ENCODE results near the gene BMF. TPM values are rescaled to one million over a fixed set of nuclear protein-coding genes. Genes with fewer than 3 reads are reported as not detected.

Gene BMF
- total RNA-seq, 3 donors from 2014 or later, result 8.2 to 24.4 (median 9.3) TPM

DNA sequence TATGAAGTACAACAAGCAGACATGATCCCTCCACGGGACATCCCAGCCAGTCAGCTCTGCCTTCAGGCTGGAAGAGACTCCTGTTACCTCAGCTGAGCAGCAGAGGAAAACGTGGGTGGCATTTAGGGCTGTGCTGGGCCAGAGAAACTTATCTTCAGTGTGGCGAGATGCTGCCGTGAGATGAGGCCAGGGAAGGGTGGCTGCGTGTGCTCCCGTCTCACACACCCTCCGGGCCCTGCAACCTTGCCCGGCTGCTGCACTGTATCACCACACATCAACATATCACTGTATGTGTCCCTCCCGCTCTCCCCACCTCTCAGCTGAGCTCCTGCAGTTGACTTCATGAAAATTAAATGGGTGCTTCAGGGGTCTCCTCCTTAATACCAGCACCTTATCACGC lies 23.4 kb downstream of the BMF start:
- DNase-seq (ENCODE audit: low spot score in 2 of 2), result no peak
- no peaks in the 10 kb centered on the region for H3K27me3 ChIP-seq
- H3K27ac ChIP-seq, result no peak overlapping the region
- TF ChIP-seq, protein P1, sequence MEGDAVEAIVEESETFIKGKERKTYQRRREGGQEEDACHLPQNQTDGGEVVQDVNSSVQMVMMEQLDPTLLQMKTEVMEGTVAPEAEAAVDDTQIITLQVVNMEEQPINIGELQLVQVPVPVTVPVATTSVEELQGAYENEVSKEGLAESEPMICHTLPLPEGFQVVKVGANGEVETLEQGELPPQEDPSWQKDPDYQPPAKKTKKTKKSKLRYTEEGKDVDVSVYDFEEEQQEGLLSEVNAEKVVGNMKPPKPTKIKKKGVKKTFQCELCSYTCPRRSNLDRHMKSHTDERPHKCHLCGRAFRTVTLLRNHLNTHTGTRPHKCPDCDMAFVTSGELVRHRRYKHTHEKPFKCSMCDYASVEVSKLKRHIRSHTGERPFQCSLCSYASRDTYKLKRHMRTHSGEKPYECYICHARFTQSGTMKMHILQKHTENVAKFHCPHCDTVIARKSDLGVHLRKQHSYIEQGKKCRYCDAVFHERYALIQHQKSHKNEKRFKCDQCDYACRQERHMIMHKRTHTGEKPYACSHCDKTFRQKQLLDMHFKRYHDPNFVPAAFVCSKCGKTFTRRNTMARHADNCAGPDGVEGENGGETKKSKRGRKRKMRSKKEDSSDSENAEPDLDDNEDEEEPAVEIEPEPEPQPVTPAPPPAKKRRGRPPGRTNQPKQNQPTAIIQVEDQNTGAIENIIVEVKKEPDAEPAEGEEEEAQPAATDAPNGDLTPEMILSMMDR (IDR thresholded peaks at IDR 0.05), result no peak
- TF ChIP-seq POLR2AphosphoS5 (IDR thresholded peaks at IDR 0.05), result no peak
- TF ChIP-seq POLR2A (IDR thresholded peaks at IDR 0.05), result no peak
- intact Hi-C loops (cut with DNase I; ENCODE audit: low total_unique reads), result no loop called here
- no peaks in the 10 kb centered on the region for H3K36me3 ChIP-seq
- no peak overlapping the region for H3K4me3 ChIP-seq
- no peaks in the 10 kb centered on the region for H3K9me3 ChIP-seq
- H3K4me1 ChIP-seq, result peaks cover 6 to 22% of the 10 kb centered on the region in 2 donors

DNA sequence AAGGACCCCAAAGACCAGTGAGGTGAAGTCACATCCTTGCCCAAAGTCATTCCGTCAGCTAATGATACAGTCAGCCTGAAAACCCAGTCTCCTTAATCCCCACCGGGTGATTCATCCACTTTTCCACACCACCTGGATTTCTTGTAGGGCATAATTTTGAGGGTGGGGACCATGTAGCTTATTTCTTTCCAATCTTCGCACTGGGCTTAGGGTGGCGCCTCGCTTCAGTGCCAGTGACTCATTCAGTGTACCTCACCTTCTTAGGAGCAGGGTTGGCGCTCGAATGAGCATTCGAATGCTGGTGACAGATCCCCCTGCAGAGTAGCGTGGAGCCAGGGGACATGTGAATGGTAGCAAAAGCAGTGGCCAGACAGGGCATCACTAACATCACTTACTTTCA lies 24.0 kb downstream of the BMF start:
- DNase-seq (ENCODE audit: low spot score in 2 of 2), result no peak
- no peaks in the 10 kb centered on the region for H3K27me3 ChIP-seq
- H3K36me3 ChIP-seq, result no peaks in the 10 kb centered on the region
- H3K27ac ChIP-seq, result no peak overlapping the region
- intact Hi-C loops (cut with DNase I; ENCODE audit: low total_unique reads), result no loop called here
- TF ChIP-seq POLR2A (IDR thresholded peaks at IDR 0.05) (no peak), POLR2AphosphoS5 (IDR thresholded peaks at IDR 0.05) (no peak)
- TF ChIP-seq, protein P1 (IDR thresholded peaks at IDR 0.05), result no peak
- no peaks in the 10 kb centered on the region for H3K9me3 ChIP-seq
- H3K4me3 ChIP-seq, result no peak overlapping the region
- H3K4me1 ChIP-seq, result peaks cover 6 to 21% of the 10 kb centered on the region in 2 donors

GRCh38 chr15:40082195-40082883 lies 26.3 kb downstream of the BMF start:
- TF ChIP-seq, protein P1 (IDR thresholded peaks at IDR 0.05), result no peak
- TF ChIP-seq POLR2A (IDR thresholded peaks at IDR 0.05) (no peak), POLR2AphosphoS5 (IDR thresholded peaks at IDR 0.05) (no peak)
- H3K4me1 ChIP-seq, result peaks cover 0 to 6% of the 10 kb centered on the region in 2 donors
- DNase-seq (ENCODE audit: low spot score in 2 of 2), result no peak
- intact Hi-C loops (cut with DNase I; ENCODE audit: low total_unique reads), result no loop called here
- peak overlapping the region; percentile 29 to 60 (median 40) for H3K4me3 ChIP-seq
- no peaks in the 10 kb centered on the region for H3K9me3 ChIP-seq
- H3K36me3 ChIP-seq, result no peaks in the 10 kb centered on the region
- no peaks in the 10 kb centered on the region for H3K27me3 ChIP-seq
- peak overlapping the region; percentile 85 for H3K27ac ChIP-seq

- peak overlapping the region; percentile 85 for H3K27ac ChIP-seq
- H3K4me1 ChIP-seq, result peaks cover 0 to 6% of the 10 kb centered on the region in 2 donors
- DNase-seq (ENCODE audit: low spot score in 2 of 2), result peak; percentile 78 to 80
- H3K9me3 ChIP-seq, result no peaks in the 10 kb centered on the region
- intact Hi-C loops (cut with DNase I; ENCODE audit: low total_unique reads), result no loop called here
- peak overlapping the region; percentile 29 to 60 (median 40) for H3K4me3 ChIP-seq
- TF ChIP-seq, protein P1 (IDR thresholded peaks at IDR 0.05), result no peak
- peak in 1 of 3 donors; percentile 45 for TF ChIP-seq POLR2AphosphoS5 (IDR thresholded peaks at IDR 0.05)
- TF ChIP-seq POLR2A (IDR thresholded peaks at IDR 0.05), result no peak
- no peaks in the 10 kb centered on the region for H3K27me3 ChIP-seq
- no peaks in the 10 kb centered on the region for H3K36me3 ChIP-seq
These were observed 26.9 kb downstream of the BMF start for GRCh38 chr15:40081691-40082194.

DNA sequence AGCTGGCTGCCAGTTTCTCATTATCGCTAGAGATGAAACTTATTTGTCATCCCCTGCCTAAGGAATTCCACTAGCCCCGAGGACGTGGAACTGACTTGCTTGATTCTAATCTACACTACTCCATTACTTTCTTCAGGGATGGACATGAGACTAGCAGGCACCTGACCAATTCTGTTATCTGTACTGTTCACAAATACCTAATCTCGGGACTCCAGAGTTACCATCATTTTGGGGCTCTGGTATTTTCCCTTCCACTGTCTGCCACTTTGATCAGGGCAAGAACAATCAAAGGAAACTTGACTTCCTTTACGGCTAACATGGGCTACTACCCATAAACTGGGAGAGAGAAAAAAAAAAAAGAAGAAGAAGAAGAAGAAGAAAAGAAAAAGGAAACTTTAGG lies 27.8 kb downstream of the BMF start:
- H3K4me3 ChIP-seq, result peak overlapping the region in 2 of 3 donors; percentile 29 to 40
- intact Hi-C loops (cut with DNase I; ENCODE audit: low total_unique reads), result no loop called here
- peak overlapping the region; percentile 35 to 85 for H3K27ac ChIP-seq
- H3K36me3 ChIP-seq, result no peaks in the 10 kb centered on the region
- TF ChIP-seq POLR2AphosphoS5 (IDR thresholded peaks at IDR 0.05) (no peak), POLR2A (IDR thresholded peaks at IDR 0.05) (no peak)
- TF ChIP-seq, protein P1 (IDR thresholded peaks at IDR 0.05), result no peak
- no peaks in the 10 kb centered on the region for H3K27me3 ChIP-seq
- no peak for DNase-seq (ENCODE audit: low spot score in 2 of 2)
- no peaks in the 10 kb centered on the region for H3K9me3 ChIP-seq
- H3K4me1 ChIP-seq, result peaks cover 0 to 6% of the 10 kb centered on the region in 2 donors

Measured in breast epithelium (tissue), 4 donors.